Motor neuron (in vitro differentiated cells): ENCODE measurements around the gene GID8. TPM values are rescaled to one million over a fixed set of nuclear protein-coding genes. Genes with fewer than 3 reads are reported as not detected.

Source experiments
- ATAC-seq, 8 experiments: fragments of 200-7000 bp; cut with Tn5 transposase; replicated peaks in 6 of 8; 2 replicates each; pipeline ENCODE4 v1.8.0; 2021; ENCODE audit warnings: mild to moderate bottlenecking in 8 of 8, moderate library complexity in 8 of 8
- H3K27ac ChIP-seq, 2 donors: fragments of 250-450 bp; sonication (Bioruptor Pico); 2 replicates each; pipeline ENCODE4 v1.9.0; 2021; ENCODE audit warnings: antibody characterized with exemption in 2 of 2, mild to moderate bottlenecking in 2 of 2, moderate library complexity in 1 of 2
- H3K4me1 ChIP-seq, 2 donors: fragments of 250-450 bp; sonication (Bioruptor Pico); replicated peaks in 1 of 2; 2 replicates each; pipeline ENCODE4 v1.6.1; 2021; ENCODE audit warnings: antibody characterized with exemption in 2 of 2, mild to moderate bottlenecking in 2 of 2, moderate library complexity in 1 of 2
- H3K4me3 ChIP-seq, 5 donors: fragments of 250-450 bp; sonication (Bioruptor Pico); 2 replicates each; pipeline ENCODE4 v1.9.0; 2021; ENCODE audit warnings: antibody characterized with exemption in 5 of 5, mild to moderate bottlenecking in 5 of 5, moderate library complexity in 4 of 5
- WGBS, 10 experiments: fragments of 450-650 bp; shearing (Covaris generic); methylation state at CpG; one replicate each; pipeline ENCODE4 v1.0.0; 2022; 5-methylcytosine and 5-hydroxymethylcytosine counted together
- in situ Hi-C, 9 experiments: fragments of 400-800 bp; cut with MboI; loops; one replicate each; pipeline ENCODE4 v1.15.0; 2021; ENCODE audit warnings: low sequenced_read_pairs in 9 of 9, low pct_unique_long_range_greater_than_20kb in 2 of 9; ENCODE audit not compliant: unreplicated experiment in 9 of 9
- total RNA-seq, 8 experiments: library from RNA; unstranded; fragments of 300-600 nt; gene quantifications; 2 replicates each; pipeline versions ENCODE4 v1.2.3 to v1.2.4, GENCODE V29; 2022

Gene GID8
- total RNA-seq, 8 experiments from 2014 or later, result 13.8 to 35.9 (median 30.5) TPM

- Histone ChIP-seq H3K4me3 (no peak overlapping the region), H3K4me1 (peaks cover 14 to 15% of the 10 kb centered on the region in 2 donors), H3K27ac (no peak overlapping the region)
- in situ Hi-C loops, result no loop called here
- no peak for ATAC-seq
- 63 to 100% (median 95%) methylated on average over 2 to 13 of the region's 16 CpGs; no CpG with 5 or more reads in 2 of the 10 experiments for WGBS, 10 experiments
Observed at GRCh38 chr20:62898093-62898964, 39.6 kb upstream of the GID8 start.

GRCh38 chr20:62898970-62899632, 38.8 kb upstream of the GID8 start:
- ATAC-seq, result no peak
- 5 to 82% (median 60%) methylated on average over 3 to 13 of the region's 16 CpGs; no CpG with 5 or more reads in 1 of the 10 experiments for WGBS, 10 experiments
- in situ Hi-C loops, result no loop called here
- no peak overlapping the region for H3K27ac ChIP-seq
- peaks cover 14 to 15% of the 10 kb centered on the region in 2 donors for H3K4me1 ChIP-seq
- H3K4me3 ChIP-seq, result no peak overlapping the region

- Histone ChIP-seq H3K4me3 (no peak overlapping the region), H3K4me1 (peaks cover 14 to 15% of the 10 kb centered on the region in 2 donors), H3K27ac (no peak overlapping the region)
- peak in 7 of 8 experiments; percentile 14 to 40 (median 39) for ATAC-seq
- WGBS, 10 experiments, result 28 to 71% (median 60%) methylated on average over 1 to 5 of the region's 6 CpGs; no CpG with 5 or more reads in 5 of the 10 experiments
- in situ Hi-C loops, result no loop called here
Observed at GRCh38 chr20:62899633-62900051, 38.3 kb upstream of the GID8 start.

- Histone ChIP-seq H3K27ac (no peak overlapping the region), H3K4me1 (peaks cover 14 to 15% of the 10 kb centered on the region in 2 donors), H3K4me3 (no peak overlapping the region)
- peak; percentile 86 to 94 (median 89) for ATAC-seq
- 0 to 20% (median 7%) methylated on average over 1 to 3 of the region's 11 CpGs; no CpG with 5 or more reads in 4 of the 10 experiments for WGBS, 10 experiments
- in situ Hi-C loops, result no loop called here
Observed at GRCh38 chr20:62900052-62900691, 37.8 kb upstream of the GID8 start.

GRCh38 chr20:62900692-62901584, 37.0 kb upstream of the GID8 start:
- WGBS, 10 experiments, result 46 to 88% (median 69%) methylated on average over 2 to 15 of the region's 20 CpGs; no CpG with 5 or more reads in 3 of the 10 experiments
- in situ Hi-C loops, result no loop called here

GRCh38 chr20:62901891-62902290, 36.1 kb upstream of the GID8 start:
- no peak overlapping the region for H3K27ac ChIP-seq

More at GRCh38 chr20:62900692-62901584, 37.0 kb upstream of the GID8 start:
- peak; percentile 4 to 40 (median 22) for ATAC-seq
- H3K4me1 ChIP-seq, result peaks cover 14 to 15% of the 10 kb centered on the region in 2 donors
- no peak overlapping the region for H3K27ac ChIP-seq
- H3K4me3 ChIP-seq, result no peak overlapping the region

GRCh38 chr20:62902926-62903615, 34.9 kb upstream of the GID8 start:
- Histone ChIP-seq H3K4me1 (peaks cover 14 to 15% of the 10 kb centered on the region in 2 donors), H3K27ac (no peak overlapping the region), H3K4me3 (no peak overlapping the region)
- ATAC-seq, result no peak
- 71 to 100% (median 98%) methylated on average over 1 to 5 of the region's 7 CpGs for WGBS, 10 experiments
- in situ Hi-C loops, result no loop called here

More at GRCh38 chr20:62901891-62902290, 36.1 kb upstream of the GID8 start:
- Histone ChIP-seq H3K4me3 (no peak overlapping the region), H3K4me1 (peaks cover 14 to 15% of the 10 kb centered on the region in 2 donors)
- in situ Hi-C loops, result no loop called here
- 68 to 100% (median 91%) methylated on average over 1 to 10 of the region's 11 CpGs; no CpG with 5 or more reads in 4 of the 10 experiments for WGBS, 10 experiments
- ATAC-seq, result no peak

- ATAC-seq, result no peak
- in situ Hi-C loops, result no loop called here
- Histone ChIP-seq H3K4me3 (no peak overlapping the region), H3K27ac (no peak overlapping the region), H3K4me1 (peaks cover 0 to under 1% of the 10 kb centered on the region in 2 donors)
- 64 to 100% (median 91%) methylated on average over 2 to 15 of the region's 17 CpGs for WGBS, 10 experiments
Observed at GRCh38 chr20:62905536-62906117, 32.3 kb upstream of the GID8 start.

GRCh38 chr20:62906209-62906608, 31.7 kb upstream of the GID8 start:
- H3K4me1 ChIP-seq, result no peaks in the 10 kb centered on the region
- no peak overlapping the region for H3K4me3 ChIP-seq
- in situ Hi-C loops, result no loop called here
- ATAC-seq, result no peak
- no peak overlapping the region for H3K27ac ChIP-seq
- 80 to 100% (median 96%) methylated on average over 1 to 11 of the region's 16 CpGs for WGBS, 10 experiments

GRCh38 chr20:62906647-62907375, 31.1 kb upstream of the GID8 start:
- no peaks in the 10 kb centered on the region for H3K4me1 ChIP-seq
- no peak overlapping the region for H3K4me3 ChIP-seq
- in situ Hi-C loops, result no loop called here
- H3K27ac ChIP-seq, result no peak overlapping the region
- ATAC-seq, result no peak
- 87 to 100% (median 99%) methylated on average over 1 to 20 of the region's 31 CpGs; no CpG with 5 or more reads in 1 of the 10 experiments for WGBS, 10 experiments
